HEK293 (cell line): ENCODE results near the gene NR3C1.

Source experiments
- GFI1B ChIP-seq: fragments of 450-650 bp; formaldehyde crosslinking; IDR thresholded peaks from 2 replicates; pipeline ENCODE4 v1.5.1; 2016; ENCODE audit warnings: missing biosample characterization, missing genetic modification characterization
- GLIS2 ChIP-seq: fragments of 450-650 bp; formaldehyde crosslinking; IDR thresholded peaks from 2 replicates; pipeline ENCODE4 v1.5.1; 2016; ENCODE audit warnings: missing biosample characterization, missing genetic modification characterization
- KLF7 ChIP-seq: fragments of 450-650 bp; formaldehyde crosslinking; IDR thresholded peaks from 2 replicates; pipeline ENCODE4 v1.5.1; 2016; ENCODE audit warnings: missing biosample characterization, missing genetic modification characterization, borderline replicate concordance
- TF ChIP-seq, protein P1 (sequence below): fragments of 450-650 bp; formaldehyde crosslinking; IDR thresholded peaks from 2 replicates; pipeline ENCODE4 v1.5.1; 2016; ENCODE audit warnings: missing biosample characterization, missing genetic modification characterization

DNA sequence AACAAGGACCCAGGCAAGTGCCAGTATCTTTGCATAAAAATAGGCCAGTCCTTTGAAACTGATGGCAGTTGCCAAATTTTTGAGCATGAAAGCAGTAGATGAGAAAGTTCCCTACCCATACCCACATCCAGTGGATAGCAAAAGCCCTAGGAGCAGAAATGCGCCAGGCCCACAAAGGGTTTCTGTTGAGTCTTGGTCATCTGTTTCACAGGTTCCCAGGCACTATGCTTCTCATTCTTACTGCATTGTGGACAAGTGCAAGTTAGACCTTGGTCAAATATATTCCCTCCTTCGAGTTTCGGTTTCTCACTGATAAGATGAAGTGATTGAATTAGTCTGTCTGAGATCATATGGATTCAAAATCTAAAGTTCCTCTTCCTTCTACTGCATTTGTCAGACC lies 152.3 kb downstream of the NR3C1 start:
- TF ChIP-seq, protein P1, sequence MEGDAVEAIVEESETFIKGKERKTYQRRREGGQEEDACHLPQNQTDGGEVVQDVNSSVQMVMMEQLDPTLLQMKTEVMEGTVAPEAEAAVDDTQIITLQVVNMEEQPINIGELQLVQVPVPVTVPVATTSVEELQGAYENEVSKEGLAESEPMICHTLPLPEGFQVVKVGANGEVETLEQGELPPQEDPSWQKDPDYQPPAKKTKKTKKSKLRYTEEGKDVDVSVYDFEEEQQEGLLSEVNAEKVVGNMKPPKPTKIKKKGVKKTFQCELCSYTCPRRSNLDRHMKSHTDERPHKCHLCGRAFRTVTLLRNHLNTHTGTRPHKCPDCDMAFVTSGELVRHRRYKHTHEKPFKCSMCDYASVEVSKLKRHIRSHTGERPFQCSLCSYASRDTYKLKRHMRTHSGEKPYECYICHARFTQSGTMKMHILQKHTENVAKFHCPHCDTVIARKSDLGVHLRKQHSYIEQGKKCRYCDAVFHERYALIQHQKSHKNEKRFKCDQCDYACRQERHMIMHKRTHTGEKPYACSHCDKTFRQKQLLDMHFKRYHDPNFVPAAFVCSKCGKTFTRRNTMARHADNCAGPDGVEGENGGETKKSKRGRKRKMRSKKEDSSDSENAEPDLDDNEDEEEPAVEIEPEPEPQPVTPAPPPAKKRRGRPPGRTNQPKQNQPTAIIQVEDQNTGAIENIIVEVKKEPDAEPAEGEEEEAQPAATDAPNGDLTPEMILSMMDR (tag by site-specific recombination): no peak
- TF ChIP-seq KLF7 (tag by site-specific recombination) (no peak), GLIS2 (no peak), GFI1B (tag by site-specific recombination) (no peak)
